Progenitor cell of endocrine pancreas (in vitro differentiated cells): ENCODE results near the gene SLC23A3. TPM values are rescaled to one million over a fixed set of nuclear protein-coding genes. Genes with fewer than 3 reads are reported as not detected.

Experiments
- DNase-seq: peaks from one replicate; pipeline ENCODE4 v3.0.0; 2021; ENCODE audit warnings: low spot score; ENCODE audit not compliant: unreplicated experiment
- H3K27ac Mint-ChIP-seq: 2 replicates; pipeline ENCODE4 v1.8.0; 2021; ENCODE audit warnings: mild to moderate bottlenecking, moderate library complexity, mixed read lengths
- H3K27me3 Mint-ChIP-seq: 2 replicates; pipeline ENCODE4 v1.8.0; 2021; ENCODE audit warnings: mixed read lengths
- H3K36me3 Mint-ChIP-seq: 2 replicates; pipeline ENCODE4 v1.8.0; 2022; ENCODE audit warnings: mixed read lengths; ENCODE audit not compliant: insufficient read depth
- H3K4me1 Mint-ChIP-seq: 2 replicates; pipeline ENCODE4 v1.8.0; 2021; ENCODE audit warnings: low read depth, mixed read lengths
- H3K4me3 Mint-ChIP-seq: 2 replicates; pipeline ENCODE4 v1.8.0; 2021; ENCODE audit warnings: low read depth, mild to moderate bottlenecking, moderate library complexity, mixed read lengths
- H3K9me3 Mint-ChIP-seq: 2 replicates; pipeline ENCODE4 v1.8.0; 2021; ENCODE audit warnings: low read depth, mixed read lengths
- total RNA-seq: library from RNA; stranded (reverse); gene quantifications from 2 replicates; pipeline ENCODE4 v1.2.1, GENCODE V29; 2021
- TF ChIP-seq, protein P1 (sequence below): fragments of 200-600 bp; sonication (generic); IDR thresholded peaks from one replicate; pipeline ENCODE4 v1.5.0; 2021; ENCODE audit warnings: antibody characterized with exemption, mild to moderate bottlenecking; ENCODE audit not compliant: unreplicated experiment

SLC23A3 gene
- total RNA-seq, 1 donor from 2014 or later = 2.8 TPM

DNA sequence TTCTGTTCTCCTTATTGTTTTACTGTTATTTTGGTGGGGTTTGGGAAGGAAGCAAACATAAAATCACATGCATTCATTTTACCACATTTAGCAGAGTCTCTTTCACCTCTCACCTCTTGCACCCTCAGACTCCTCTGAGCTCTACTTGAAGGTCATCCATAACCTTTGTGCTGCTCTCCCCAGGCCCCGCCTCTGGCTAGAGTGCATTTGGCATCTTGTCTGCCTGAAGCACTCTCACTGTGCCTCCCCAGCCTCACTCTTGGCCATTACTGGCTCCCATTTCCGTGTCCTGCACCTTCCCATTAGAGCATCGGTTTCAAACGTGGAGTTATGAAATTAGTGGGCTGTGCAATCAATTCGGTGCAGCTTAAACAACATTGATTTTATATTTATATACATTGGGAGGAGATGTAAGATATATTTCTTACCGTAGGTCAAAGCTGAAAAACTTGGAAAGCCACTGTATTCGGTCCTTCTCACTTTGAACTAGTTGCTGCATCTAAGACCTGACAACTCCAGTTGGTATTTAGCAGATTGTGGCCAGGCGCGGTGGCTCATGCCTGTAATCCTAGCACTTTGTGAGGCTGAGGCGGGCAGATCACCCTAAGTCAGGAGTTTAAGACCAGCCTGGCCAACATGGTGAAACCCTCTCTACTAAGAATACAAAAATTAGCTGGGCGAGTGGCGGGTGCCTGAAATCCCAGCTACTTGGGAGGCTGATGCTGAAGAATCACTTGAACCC, 29.8 kb upstream of the SLC23A3 start:
- no peak for DNase-seq
- TF ChIP-seq, protein P1, sequence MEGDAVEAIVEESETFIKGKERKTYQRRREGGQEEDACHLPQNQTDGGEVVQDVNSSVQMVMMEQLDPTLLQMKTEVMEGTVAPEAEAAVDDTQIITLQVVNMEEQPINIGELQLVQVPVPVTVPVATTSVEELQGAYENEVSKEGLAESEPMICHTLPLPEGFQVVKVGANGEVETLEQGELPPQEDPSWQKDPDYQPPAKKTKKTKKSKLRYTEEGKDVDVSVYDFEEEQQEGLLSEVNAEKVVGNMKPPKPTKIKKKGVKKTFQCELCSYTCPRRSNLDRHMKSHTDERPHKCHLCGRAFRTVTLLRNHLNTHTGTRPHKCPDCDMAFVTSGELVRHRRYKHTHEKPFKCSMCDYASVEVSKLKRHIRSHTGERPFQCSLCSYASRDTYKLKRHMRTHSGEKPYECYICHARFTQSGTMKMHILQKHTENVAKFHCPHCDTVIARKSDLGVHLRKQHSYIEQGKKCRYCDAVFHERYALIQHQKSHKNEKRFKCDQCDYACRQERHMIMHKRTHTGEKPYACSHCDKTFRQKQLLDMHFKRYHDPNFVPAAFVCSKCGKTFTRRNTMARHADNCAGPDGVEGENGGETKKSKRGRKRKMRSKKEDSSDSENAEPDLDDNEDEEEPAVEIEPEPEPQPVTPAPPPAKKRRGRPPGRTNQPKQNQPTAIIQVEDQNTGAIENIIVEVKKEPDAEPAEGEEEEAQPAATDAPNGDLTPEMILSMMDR = no peak
- H3K27ac Mint-ChIP-seq = no peak overlapping the region

DNA sequence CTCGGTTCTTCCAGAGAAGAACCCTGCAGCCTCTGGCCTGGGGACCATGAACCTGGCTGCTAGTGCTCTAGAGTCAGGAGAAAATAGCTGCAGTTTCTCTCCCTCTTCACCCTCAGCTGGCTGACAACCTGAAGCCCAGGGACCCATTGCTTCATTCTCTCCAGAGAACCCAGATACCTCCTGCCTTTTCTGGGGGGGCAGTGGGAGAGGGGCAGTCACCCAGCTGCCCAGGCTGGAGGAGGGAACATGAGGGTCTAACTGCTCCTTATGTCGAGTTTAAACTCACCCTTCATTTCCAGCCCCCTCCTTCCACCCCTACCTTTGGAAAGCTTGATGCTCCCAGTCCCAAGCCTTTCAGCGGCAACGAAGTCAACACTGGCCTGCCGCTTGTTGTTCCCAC, 29.1 kb upstream of the SLC23A3 start:
- no peak for DNase-seq
- Mint-ChIP-seq H3K27me3 (peaks cover 14% of the 10 kb centered on the region), H3K36me3 (no peaks in the 10 kb centered on the region), H3K4me3 (no peak overlapping the region), H3K4me1 (no peaks in the 10 kb centered on the region), H3K27ac (no peak overlapping the region), H3K9me3 (no peaks in the 10 kb centered on the region)
- TF ChIP-seq, protein P1 = no peak

More for the DNA sequence above, 29.8 kb upstream of the SLC23A3 start:
- no peak overlapping the region for H3K4me3 Mint-ChIP-seq
- H3K4me1 Mint-ChIP-seq = no peaks in the 10 kb centered on the region
- H3K9me3 Mint-ChIP-seq = no peaks in the 10 kb centered on the region
- H3K36me3 Mint-ChIP-seq = no peaks in the 10 kb centered on the region
- H3K27me3 Mint-ChIP-seq = peaks cover 14% of the 10 kb centered on the region

DNA sequence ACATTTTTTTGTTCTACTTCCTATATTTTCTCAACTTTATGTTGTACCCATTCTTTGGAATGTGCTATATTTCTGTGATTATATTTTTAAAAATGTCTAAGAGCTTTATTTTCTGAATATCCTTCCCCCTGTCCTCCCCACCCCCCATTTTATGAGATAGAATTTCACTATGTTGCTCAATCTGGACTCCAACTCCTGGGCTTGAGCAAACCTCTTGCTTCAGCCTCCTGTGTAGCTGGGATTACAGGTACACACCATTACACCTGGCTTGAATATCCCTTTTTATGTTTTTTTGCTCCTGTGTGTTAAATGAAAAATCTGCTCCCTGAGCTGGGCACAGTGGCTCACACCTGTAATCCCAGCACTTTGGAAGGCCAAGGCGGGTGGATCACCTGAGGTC, 27.6 kb upstream of the SLC23A3 start:
- DNase-seq = no peak
- peaks cover 9% of the 10 kb centered on the region for H3K27me3 Mint-ChIP-seq
- H3K36me3 Mint-ChIP-seq = no peaks in the 10 kb centered on the region
- H3K9me3 Mint-ChIP-seq = no peaks in the 10 kb centered on the region
- H3K27ac Mint-ChIP-seq = no peak overlapping the region
- H3K4me1 Mint-ChIP-seq = no peaks in the 10 kb centered on the region
- H3K4me3 Mint-ChIP-seq = no peak overlapping the region
- TF ChIP-seq, protein P1 = no peak

DNA sequence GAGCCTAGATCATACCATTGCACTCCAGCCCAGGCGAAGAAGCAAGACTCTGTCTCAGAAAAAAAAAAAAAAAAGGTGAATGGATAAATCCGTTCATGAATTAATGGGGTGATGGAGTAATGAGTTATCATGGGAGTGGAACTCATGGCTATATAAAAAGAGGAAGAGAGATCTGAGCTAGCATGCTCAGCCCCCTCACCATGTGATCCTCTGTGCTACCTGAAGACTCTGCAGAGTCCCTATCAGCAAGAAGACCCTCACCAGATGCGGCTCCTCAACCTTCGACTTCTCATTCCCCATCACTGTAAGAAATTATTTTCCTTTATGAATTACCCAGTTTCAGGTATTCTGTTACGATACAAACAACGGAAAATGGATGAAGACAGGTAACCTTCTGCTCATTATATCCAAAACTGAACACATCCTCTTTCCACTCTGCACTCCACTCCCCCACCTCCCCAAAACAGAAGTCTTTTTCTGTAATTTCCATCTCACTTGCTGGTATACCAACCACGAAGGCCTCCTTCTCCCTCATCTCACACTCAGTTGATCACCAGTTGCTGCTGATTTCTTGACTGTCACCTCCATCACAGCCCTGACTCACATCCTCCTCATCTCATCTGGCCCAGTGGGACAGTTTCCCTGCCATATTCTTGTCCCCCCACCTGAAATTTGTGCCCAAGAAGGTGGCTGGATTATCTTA, 17.1 kb upstream of the SLC23A3 start:
- no peak overlapping the region for H3K27ac Mint-ChIP-seq
- H3K4me1 Mint-ChIP-seq = no peaks in the 10 kb centered on the region
- H3K36me3 Mint-ChIP-seq = peaks cover 6% of the 10 kb centered on the region
- no peak overlapping the region for H3K4me3 Mint-ChIP-seq
- H3K27me3 Mint-ChIP-seq = no peaks in the 10 kb centered on the region
- no peak for DNase-seq
- no peaks in the 10 kb centered on the region for H3K9me3 Mint-ChIP-seq
- TF ChIP-seq, protein P1 = no peak

DNA sequence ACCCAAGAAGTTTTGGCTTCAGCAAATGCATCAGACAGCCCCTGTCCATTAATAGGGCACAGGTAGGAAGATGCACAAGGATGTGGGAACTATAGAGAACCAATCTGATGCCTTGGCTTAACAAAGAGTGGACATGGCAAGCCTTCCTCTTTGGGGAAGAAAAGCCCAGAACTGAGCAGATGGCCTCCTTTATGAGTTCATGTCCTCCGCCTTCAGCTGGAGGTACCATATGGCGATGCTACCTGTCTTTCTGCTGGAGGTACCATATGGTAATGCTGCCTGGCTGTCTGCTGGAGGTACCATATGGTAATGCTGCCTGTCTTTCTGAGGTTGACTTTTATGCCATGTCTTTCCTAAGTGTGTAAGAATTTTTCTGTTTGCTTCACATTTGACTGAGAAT, 14.3 kb upstream of the SLC23A3 start:
- TF ChIP-seq, protein P1 = no peak
- no peak overlapping the region for H3K27ac Mint-ChIP-seq
- H3K4me1 Mint-ChIP-seq = peaks cover 3% of the 10 kb centered on the region
- no peak for DNase-seq
- H3K4me3 Mint-ChIP-seq = no peak overlapping the region
- peaks cover 10% of the 10 kb centered on the region for H3K36me3 Mint-ChIP-seq
- H3K27me3 Mint-ChIP-seq = no peaks in the 10 kb centered on the region
- H3K9me3 Mint-ChIP-seq = no peaks in the 10 kb centered on the region
